ENCODE results near the gene RALA. TPM values are rescaled to one million over a fixed set of nuclear protein-coding genes. Genes with fewer than 3 reads are reported as not detected.

Gene RALA
- total and polyA plus RNA-seq, 2 of the 13 experiments (the other 11 are each of a cell fraction or from before 2014, with no cell fraction given): 11.8 to 19.5 TPM

DNA sequence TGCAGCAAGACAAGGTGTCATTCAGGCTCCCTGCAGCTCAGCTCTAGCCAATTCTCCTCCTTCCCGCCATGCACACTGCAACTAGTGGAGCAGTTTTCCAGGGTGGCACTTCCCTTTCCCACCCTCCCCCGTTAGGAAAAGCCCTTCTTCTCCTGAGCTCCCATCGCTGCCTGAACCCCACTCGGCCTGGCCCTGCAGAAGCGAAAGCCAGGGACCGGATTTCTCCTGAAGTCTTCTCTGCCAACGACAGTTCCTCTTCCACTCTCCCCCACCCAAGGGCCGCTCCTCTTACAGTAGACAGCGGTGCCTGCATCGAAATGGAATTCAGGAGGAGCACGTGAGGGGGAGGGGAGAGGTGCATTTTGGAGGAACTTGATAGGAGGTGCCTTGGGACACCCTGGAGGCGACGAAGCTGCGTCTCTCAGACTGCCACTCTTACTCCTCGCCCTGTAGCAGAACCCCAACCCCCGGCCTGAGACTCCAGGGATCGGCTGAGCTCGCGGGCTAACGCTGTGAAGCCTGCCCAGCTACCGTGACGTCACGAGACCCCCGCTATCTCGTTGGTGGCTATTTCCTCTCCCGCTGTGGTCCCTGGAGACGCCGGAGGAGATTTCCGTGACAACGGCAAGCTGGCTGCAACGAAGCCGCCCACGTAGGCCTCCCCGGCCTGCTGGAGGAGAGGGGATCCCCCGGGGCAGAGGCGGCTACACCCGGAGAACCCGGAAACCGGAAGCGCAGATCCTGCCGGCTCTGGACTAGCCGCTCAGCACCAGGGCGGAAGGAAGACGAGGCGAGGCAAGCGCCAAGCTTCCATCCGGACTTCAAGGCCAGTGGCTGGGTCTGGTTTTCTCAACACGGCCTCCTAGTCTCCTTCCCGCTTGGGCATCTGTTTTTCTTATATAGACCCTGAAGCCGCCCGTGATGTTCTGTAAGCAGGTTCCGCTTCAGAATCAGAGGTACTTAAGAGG, 109.7 kb downstream of the RALA start (continued):
- TF ChIP-seq ZNF329 (CRISPR knock-in tag; IDR thresholded peaks at IDR 0.05; ENCODE audit: low read depth): no peak
- TF ChIP-seq TFAP4 (IDR thresholded peaks at IDR 0.05; ENCODE audit: borderline replicate concordance, low read depth): no peak
- TF ChIP-seq PATZ1 (CRISPR knock-in tag; IDR thresholded peaks at IDR 0.05): no peak
- TF ChIP-seq SATB2 (CRISPR knock-in tag; IDR thresholded peaks at IDR 0.05): no peak
- TF ChIP-seq ZNF256 (CRISPR knock-in tag; conservative IDR thresholded peaks at IDR 0.05): no peak
- no peak for TF ChIP-seq SRY (CRISPR knock-in tag; IDR thresholded peaks at IDR 0.05)
- no peak for TF ChIP-seq ATF6 (CRISPR knock-in tag; conservative IDR thresholded peaks at IDR 0.05)
- TF ChIP-seq KMT2B (CRISPR knock-in tag; IDR thresholded peaks at IDR 0.05): peak; percentile 40; the same call in 1 of the 2 replicates
- no peak for TF ChIP-seq ZKSCAN1 (IDR thresholded peaks at IDR 0.05; ENCODE audit: low read length)
- TF ChIP-seq XBP1 (CRISPR knock-in tag; IDR thresholded peaks at IDR 0.05): no peak
- TF ChIP-seq JUND (CRISPR knock-in tag; IDR thresholded peaks at IDR 0.05): no peak
- peak; percentile 57; the same call in 1 of the 2 replicates for TF ChIP-seq ZFX (CRISPR knock-in tag; IDR thresholded peaks at IDR 0.05; ENCODE audit: low read depth)
- TF ChIP-seq FOXA3 (CRISPR knock-in tag; IDR thresholded peaks at IDR 0.05): no peak
- TF ChIP-seq JDP2 (CRISPR knock-in tag; IDR thresholded peaks at IDR 0.05; ENCODE audit: borderline replicate concordance): no peak
- peak; percentile 88 for TF ChIP-seq ZNF687 (CRISPR knock-in tag; IDR thresholded peaks at IDR 0.05)
- TF ChIP-seq ZNF260 (CRISPR knock-in tag; IDR thresholded peaks at IDR 0.05; ENCODE audit: borderline replicate concordance, low read depth): no peak
- TF ChIP-seq NFKB2 (CRISPR knock-in tag; IDR thresholded peaks at IDR 0.05; ENCODE audit: borderline replicate concordance): 0 out of 2 replicates have a peak, but pooled peaks have one; percentile 49
- TF ChIP-seq PREB (CRISPR knock-in tag; IDR thresholded peaks at IDR 0.05): no peak
